Nephron (organoid): Measurements from ENCODE around the gene GPC3.

Experiments
- H3K27ac Mint-ChIP-seq, 3 experiments: 2 replicates each; pipeline ENCODE4 v1.8.0; 2020; ENCODE audit warnings: mixed read lengths in 3 of 3, mild to moderate bottlenecking in 2 of 3, moderate library complexity in 1 of 3
- H3K27me3 Mint-ChIP-seq: 2 replicates; pipeline ENCODE4 v1.8.0; 2021; ENCODE audit warnings: low read depth, mild to moderate bottlenecking, moderate library complexity, mixed read lengths
- H3K36me3 Mint-ChIP-seq: 2 replicates; pipeline ENCODE4 v1.8.0; 2020; ENCODE audit warnings: low read depth, mixed read lengths
- H3K4me1 Mint-ChIP-seq: 2 replicates; pipeline ENCODE4 v1.8.0; 2020; ENCODE audit warnings: mixed read lengths
- H3K4me3 Mint-ChIP-seq, 3 experiments: 2 replicates each; pipeline ENCODE4 v1.8.0; 2020; ENCODE audit warnings: mild to moderate bottlenecking in 3 of 3, mixed read lengths in 3 of 3, moderate library complexity in 2 of 3
- H3K9me3 Mint-ChIP-seq: 2 replicates; pipeline ENCODE4 v1.8.0; 2020; ENCODE audit warnings: mixed read lengths
- CTCF ChIP-seq, 3 experiments: fragments of 200-600 bp; sonication (generic); IDR thresholded peaks; one replicate each; pipeline ENCODE4 v1.5.0; 2021; ENCODE audit warnings: antibody characterized with exemption in 3 of 3; ENCODE audit not compliant: unreplicated experiment in 3 of 3

GPC3 gene

GRCh38 chrX:133985967-133986683 is 731 bp upstream of the GPC3 start:
- Mint-ChIP-seq H3K27me3 (peaks cover 3% of the 10 kb centered on the region), H3K4me1 (peaks cover 75% of the 10 kb centered on the region), H3K4me3 (peak overlapping the region; percentile 94 to 96 (median 96)), H3K27ac (peak overlapping the region; percentile 66 to 84 (median 83)), H3K36me3 (no peaks in the 10 kb centered on the region), H3K9me3 (no peaks in the 10 kb centered on the region)
- TF ChIP-seq CTCF (IDR thresholded peaks at IDR 0.05; ENCODE audit: unreplicated experiment in 3 of 3): no peak

- H3K9me3 Mint-ChIP-seq: no peaks in the 10 kb centered on the region
- TF ChIP-seq CTCF (IDR thresholded peaks at IDR 0.05; ENCODE audit: unreplicated experiment in 3 of 3): no peak
- no peaks in the 10 kb centered on the region for H3K36me3 Mint-ChIP-seq
- peaks cover 75% of the 10 kb centered on the region for H3K4me1 Mint-ChIP-seq
- peak overlapping the region; percentile 88 to 95 (median 95) for H3K4me3 Mint-ChIP-seq
- peaks cover 3% of the 10 kb centered on the region for H3K27me3 Mint-ChIP-seq
- H3K27ac Mint-ChIP-seq: peak overlapping the region; percentile 66 to 79 (median 77)
These were observed 584 bp downstream of the GPC3 start for GRCh38 chrX:133984857-133985163.

GRCh38 chrX:133983974-133984845 is 1.2 kb downstream of the GPC3 start:
- peak overlapping the region; percentile 66 to 79 (median 77) for H3K27ac Mint-ChIP-seq
- no peak for TF ChIP-seq CTCF (IDR thresholded peaks at IDR 0.05; ENCODE audit: unreplicated experiment in 3 of 3)

GRCh38 chrX:133983256-133983973 is 2.0 kb downstream of the GPC3 start:
- H3K36me3 Mint-ChIP-seq: no peaks in the 10 kb centered on the region
- H3K9me3 Mint-ChIP-seq: no peaks in the 10 kb centered on the region
- peaks cover 3% of the 10 kb centered on the region for H3K27me3 Mint-ChIP-seq
- H3K4me3 Mint-ChIP-seq: peak overlapping the region; percentile 88 to 95 (median 95)
- peak overlapping the region; percentile 77 to 83 (median 79) for H3K27ac Mint-ChIP-seq
- no peak for TF ChIP-seq CTCF (IDR thresholded peaks at IDR 0.05; ENCODE audit: unreplicated experiment in 3 of 3)
- H3K4me1 Mint-ChIP-seq: peaks cover 75% of the 10 kb centered on the region

More at GRCh38 chrX:133983974-133984845, 1.2 kb downstream of the GPC3 start:
- Mint-ChIP-seq H3K27me3 (peaks cover 3% of the 10 kb centered on the region), H3K4me3 (peak overlapping the region; percentile 88 to 95 (median 95)), H3K9me3 (no peaks in the 10 kb centered on the region), H3K36me3 (no peaks in the 10 kb centered on the region), H3K4me1 (peaks cover 75% of the 10 kb centered on the region)

GRCh38 chrX:133981924-133982323 is 3.5 kb downstream of the GPC3 start:
- Mint-ChIP-seq H3K27me3 (peaks cover 3% of the 10 kb centered on the region), H3K36me3 (peaks cover 7% of the 10 kb centered on the region), H3K27ac (peak overlapping the region; percentile 77 to 83 (median 79)), H3K4me3 (peak overlapping the region; percentile 88 to 95 (median 95)), H3K9me3 (no peaks in the 10 kb centered on the region), H3K4me1 (peaks cover 70% of the 10 kb centered on the region)
- no peak for TF ChIP-seq CTCF (IDR thresholded peaks at IDR 0.05; ENCODE audit: unreplicated experiment in 3 of 3)
